HepG2 (cell line): Measurements from ENCODE around the gene SPINDOC. TPM values are rescaled to one million over a fixed set of nuclear protein-coding genes. Genes with fewer than 3 reads are reported as not detected.

Experiments used
- ATAC-seq: fragments of 200-7000 bp; cut with Tn5 transposase; 3 replicates; pipeline ENCODE4 v1.9.1; 2020; ENCODE audit warnings: mild to moderate bottlenecking, moderate library complexity
- BruUV-seq: library from RNA; stranded (reverse); fragments of 400-500 nt; replicated peaks from 2 replicates; lab custom pipeline; 2021; lab: Mats Ljungman, UMichigan
- CTCF ChIA-PET: fragments of 300-600 bp; formaldehyde crosslinking; extraction: SDS; loops from one replicate; lab custom pipeline; 2021; ENCODE audit warnings: low total read pairs, inconsistent platforms, low intra/inter-chr PET ratio; lab: Yijun Ruan, JAX
- POLR2A ChIA-PET: fragments of 350-600 bp; sonication (Branson Sonifier 250); formaldehyde crosslinking; loops from one replicate; lab custom pipeline; 2020; ENCODE audit warnings: antibody characterized with exemption, inconsistent platforms; lab: Yijun Ruan, JAX
- DNase-seq: peaks from one replicate; pipeline ENCODE4 v3.0.0-alpha.2; 2015; ENCODE audit warnings: low spot score
- FAIRE-seq: peaks from 3 replicates; lab custom pipeline; 2011; peaks lifted over from hg19 to GRCh38; lab: Jason Lieb, UNC
- H2AFZ ChIP-seq: one replicate; pipeline ENCODE4 v1.6.1; 2011; ENCODE audit warnings: low read length, inconsistent platforms
- H3K27ac ChIP-seq: fragments of 300-600 bp; 3 replicates; pipeline ENCODE4 v1.8.0; 2011; ENCODE audit warnings: mixed run types, mild to moderate bottlenecking, mixed read lengths, low read length, inconsistent platforms; ENCODE audit not compliant: insufficient read depth; ENCODE audit errors: extremely low read length
- H3K27me3 ChIP-seq, 2 experiments: fragments of 200-600 bp in 1 of 2; 2 replicates in 1 of 2; 3 replicates in 1 of 2; pipeline versions ENCODE4 v1.6.0 to v1.8.0; 2011; ENCODE audit warnings: low read length in 2 of 2, mild to moderate bottlenecking in 2 of 2, moderate library complexity in 2 of 2, inconsistent platforms in 1 of 2; ENCODE audit not compliant: insufficient read depth in 2 of 2, control insufficient read depth in 1 of 2
- H3K36me3 ChIP-seq, 2 experiments: fragments of 200-600 bp in 1 of 2; replicated peaks in 1 of 2; 2 replicates in 1 of 2; 3 replicates in 1 of 2; pipeline versions ENCODE4 v1.5.1 to v1.8.0; 2011; ENCODE audit warnings: low read length in 2 of 2, inconsistent platforms in 1 of 2; ENCODE audit not compliant: insufficient read depth in 2 of 2, control insufficient read depth in 1 of 2
- H3K4me1 ChIP-seq: 2 replicates; pipeline ENCODE4 v1.5.1; 2012; ENCODE audit warnings: low read length, inconsistent platforms; ENCODE audit not compliant: insufficient read depth
- H3K4me2 ChIP-seq: 2 replicates; pipeline ENCODE4 v1.6.0; 2011; ENCODE audit warnings: low read depth, low read length, inconsistent platforms
- H3K4me3 ChIP-seq, 3 experiments: fragments of 200-600 bp in 1 of 3; sonication (generic), shearing (Covaris generic) in 1 of 3; replicated peaks in 1 of 3; 2 replicates each; pipeline ENCODE4 v1.5.1; 2011 to 2016; ENCODE audit warnings: low read length in 3 of 3, inconsistent platforms in 2 of 3, low read depth in 2 of 3, mild to moderate bottlenecking in 2 of 3, control low read depth in 1 of 3, mixed read lengths in 1 of 3; ENCODE audit not compliant: insufficient read depth in 1 of 3
- H3K79me2 ChIP-seq: one replicate; pipeline ENCODE4 v1.6.1; 2011; ENCODE audit warnings: low read length, inconsistent platforms; ENCODE audit not compliant: insufficient read depth
- H3K9ac ChIP-seq: 2 replicates; pipeline ENCODE4 v1.6.0; 2011; ENCODE audit warnings: mild to moderate bottlenecking, low read depth, low read length, inconsistent platforms; ENCODE audit not compliant: insufficient read depth
- H3K9me3 ChIP-seq: 2 replicates; pipeline ENCODE4 v1.5.1; 2012; ENCODE audit warnings: mild to moderate bottlenecking, low read length
- H4K20me1 ChIP-seq: 2 replicates; pipeline ENCODE4 v1.6.0; 2011; ENCODE audit warnings: inconsistent platforms, mild to moderate bottlenecking, low read length, moderate library complexity; ENCODE audit not compliant: insufficient read depth
- HNRNPK ChIP-seq: fragments of 200-400 bp; formaldehyde crosslinking; IDR thresholded peaks from 2 replicates; pipeline ENCODE4 v1.6.1; 2018; ENCODE audit warnings: low read length, low read depth, moderate library complexity, mild to moderate bottlenecking; ENCODE audit not compliant: poor library complexity, severe bottlenecking
- TOPORS ChIP-seq: sonication (generic); formaldehyde crosslinking; IDR thresholded peaks from 2 replicates; pipeline ENCODE4 v1.8.0; 2023; ENCODE audit warnings: mild to moderate bottlenecking, missing genetic modification reagents
- ZNF557 ChIP-seq: sonication (generic); formaldehyde crosslinking; IDR thresholded peaks from 2 replicates; pipeline ENCODE4 v1.4.0; 2020; ENCODE audit warnings: missing genetic modification reagents
- ZNF713 ChIP-seq: sonication (generic); formaldehyde crosslinking; IDR thresholded peaks from 2 replicates; pipeline ENCODE4 v1.4.0; 2020; ENCODE audit warnings: mild to moderate bottlenecking, missing genetic modification reagents
- WGBS: methylation state at CpG from one replicate; pipeline ENCODE4 v1.1.6; 2017; ENCODE audit warnings: low lambda C conversion rate; 5-methylcytosine and 5-hydroxymethylcytosine counted together
- in situ Hi-C: cut with HindIII; loops from 2 replicates; pipeline ENCODE4 v1.10.0; 2017; ENCODE audit warnings: low pct_unique_long_range_greater_than_20kb; ENCODE audit not compliant: extremely low pct_ligation_motif_present
- intact Hi-C: fragments of 100-400 bp; cut with micrococcal nuclease; formaldehyde crosslinking; loops from one replicate; pipeline ENCODE4 v1.10.0; 2022; ENCODE audit not compliant: unreplicated experiment
- polyA plus RNA-seq, 8 experiments: library from polyadenylated mRNA; depleted of rRNA in 3 of 8; stranded (reverse) in 7 of 8; unstranded in 1 of 8; fragments of >200 nt; fragmentation: Illumina TruSeq in 4 of 8; extraction: Trizol in 4 of 8; gene quantifications; 2 replicates each; pipeline versions ENCODE4 v1.2.1 to v1.2.3, GENCODE V29; 2011 to 2016; ENCODE audit warnings: low read depth in 4 of 8, missing spikeins in 1 of 8, mixed read lengths in 1 of 8; ENCODE audit not compliant: insufficient read depth in 1 of 8
- total RNA-seq, 5 experiments: library from RNA; depleted of rRNA; stranded (reverse); fragments of >200 nt; fragmentation: Illumina TruSeq; extraction: Trizol; gene quantifications; 2 replicates each; pipeline ENCODE4 v1.2.3, GENCODE V29; 2016; ENCODE audit warnings: low read depth in 1 of 5
- TF ChIP-seq, protein P1 (sequence below): sonication (generic); formaldehyde crosslinking; IDR thresholded peaks from 2 replicates; pipeline ENCODE4 v1.8.1; 2023; ENCODE audit warnings: mild to moderate bottlenecking, missing genetic modification reagents

The SPINDOC gene
- total and polyA plus RNA-seq, 2 of the 13 experiments (the other 11 are each of a cell fraction or from before 2014, with no cell fraction given) = 21.4 to 29.9 TPM

- H3K4me1 ChIP-seq = peaks cover 40% of the 10 kb centered on the region
- in situ Hi-C loops = no loop called here
- H3K4me3 ChIP-seq = no peak overlapping the region
- CTCF ChIA-PET = no interaction called here
- peaks cover 1 to 13% of the 10 kb centered on the region in 2 experiments; a peak in 3 of 5 replicates for H3K36me3 ChIP-seq
- H4K20me1 ChIP-seq = no peaks in the 10 kb centered on the region
- H3K79me2 ChIP-seq = peaks cover 32% of the 10 kb centered on the region
- no peak overlapping the region for H3K4me2 ChIP-seq
- no peak overlapping the region for H2AFZ ChIP-seq
- H3K9ac ChIP-seq = no peak overlapping the region
- 88% methylated on average over 4 of the region's 4 CpGs for WGBS
- no peaks in the 10 kb centered on the region for H3K27me3 ChIP-seq
- no peaks in the 10 kb centered on the region for H3K9me3 ChIP-seq
- intact Hi-C loops = no loop called here
- TF ChIP-seq HNRNPK (no peak), ZNF713 (CRISPR knock-in tag) (no peak), TOPORS (CRISPR knock-in tag) (no peak), ZNF557 (CRISPR knock-in tag) (no peak)
- BruUV-seq = no TSS peak
- DNase-seq (no peak), ATAC-seq (no peak), FAIRE-seq (no peak)
- H3K27ac ChIP-seq = no peak overlapping the region
- POLR2A ChIA-PET = no interaction called here
Measured at GRCh38 chr11:63866211-63866610, 53.0 kb downstream of the SPINDOC start.

GRCh38 chr11:63867511-63867910 is 54.3 kb downstream of the SPINDOC start:
- ATAC-seq (no peak), FAIRE-seq (no peak), DNase-seq (no peak)
- WGBS = 97% methylated on average over 4 of the region's 4 CpGs
- Histone ChIP-seq H4K20me1 (no peaks in the 10 kb centered on the region), H3K4me1 (peaks cover 36% of the 10 kb centered on the region), H3K4me2 (no peak overlapping the region), H3K4me3 (no peak overlapping the region), H3K27ac (no peak overlapping the region), H3K27me3 (no peaks in the 10 kb centered on the region), H3K9me3 (no peaks in the 10 kb centered on the region), H3K36me3 (peaks cover 1 to 13% of the 10 kb centered on the region in 2 experiments; a peak in 3 of 5 replicates), H3K79me2 (peaks cover 34% of the 10 kb centered on the region), H3K9ac (no peak overlapping the region), H2AFZ (no peak overlapping the region)
- POLR2A ChIA-PET = interaction anchor here (0.6 kb wide), 1 partner anchor 29 kb away, joined by 3 read pairs; the partner anchor contains the start of gene MARK2
- TF ChIP-seq, protein P1, sequence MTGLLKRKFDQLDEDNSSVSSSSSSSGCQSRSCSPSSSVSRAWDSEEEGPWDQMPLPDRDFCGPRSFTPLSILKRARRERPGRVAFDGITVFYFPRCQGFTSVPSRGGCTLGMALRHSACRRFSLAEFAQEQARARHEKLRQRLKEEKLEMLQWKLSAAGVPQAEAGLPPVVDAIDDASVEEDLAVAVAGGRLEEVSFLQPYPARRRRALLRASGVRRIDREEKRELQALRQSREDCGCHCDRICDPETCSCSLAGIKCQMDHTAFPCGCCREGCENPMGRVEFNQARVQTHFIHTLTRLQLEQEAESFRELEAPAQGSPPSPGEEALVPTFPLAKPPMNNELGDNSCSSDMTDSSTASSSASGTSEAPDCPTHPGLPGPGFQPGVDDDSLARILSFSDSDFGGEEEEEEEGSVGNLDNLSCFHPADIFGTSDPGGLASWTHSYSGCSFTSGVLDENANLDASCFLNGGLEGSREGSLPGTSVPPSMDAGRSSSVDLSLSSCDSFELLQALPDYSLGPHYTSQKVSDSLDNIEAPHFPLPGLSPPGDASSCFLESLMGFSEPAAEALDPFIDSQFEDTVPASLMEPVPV (CRISPR knock-in tag) = no peak
- CTCF ChIA-PET = no interaction called here
- intact Hi-C loops = no loop called here
- in situ Hi-C loops = no loop called here
- no TSS peak for BruUV-seq
